DLD1 (cell line): ENCODE results near the gene MCAT.

Experiments
- in situ Hi-C: cut with HindIII; loops from 2 replicates; pipeline ENCODE4 v1.10.0; 2017; ENCODE audit warnings: low sequenced_read_pairs

The MCAT gene

DNA sequence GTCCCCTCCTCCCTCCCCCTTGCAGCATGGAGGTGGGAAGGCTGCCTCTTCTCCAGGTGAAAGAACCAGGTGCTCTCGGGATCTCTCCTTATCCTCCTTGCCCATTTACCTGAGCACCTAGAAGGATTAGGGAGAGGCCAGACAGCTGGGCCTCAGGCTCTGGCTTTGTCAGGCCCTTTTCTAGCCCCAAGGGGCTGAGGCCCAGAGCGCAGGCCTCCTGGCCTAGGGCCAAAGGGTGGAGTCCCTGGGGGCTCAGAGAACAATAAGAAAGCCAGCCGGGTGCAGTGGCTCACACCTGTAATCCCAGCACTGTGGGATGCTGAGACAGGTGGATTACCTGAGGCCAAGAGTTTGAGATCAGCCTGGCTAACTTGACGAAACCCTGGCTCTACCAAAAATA, 48.6 kb downstream of the MCAT start:
- in situ Hi-C loops = no loop called here

DNA sequence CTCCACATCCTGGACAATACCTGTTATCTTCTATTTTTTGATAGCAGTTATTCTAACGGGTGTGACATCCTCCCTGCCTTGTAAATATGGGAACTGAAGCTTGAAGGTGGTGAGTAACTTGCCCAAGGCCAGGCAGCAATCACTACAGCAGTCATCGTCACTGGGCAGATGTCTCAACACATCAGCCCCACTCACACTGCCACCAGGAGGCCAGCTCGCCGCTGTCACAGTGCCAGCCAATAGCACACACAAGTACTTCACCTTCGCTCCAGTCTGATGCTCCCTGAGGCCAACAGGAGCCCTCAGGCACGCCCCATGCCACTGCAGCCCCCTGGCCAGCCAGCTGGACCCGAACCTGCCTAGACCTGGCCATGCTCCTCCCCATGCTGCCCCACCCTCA, 49.1 kb downstream of the MCAT start:
- in situ Hi-C loops = no loop called here

GRCh38 chr22:43092085-43092484, 51.1 kb downstream of the MCAT start:
- in situ Hi-C loops = no loop called here

DNA sequence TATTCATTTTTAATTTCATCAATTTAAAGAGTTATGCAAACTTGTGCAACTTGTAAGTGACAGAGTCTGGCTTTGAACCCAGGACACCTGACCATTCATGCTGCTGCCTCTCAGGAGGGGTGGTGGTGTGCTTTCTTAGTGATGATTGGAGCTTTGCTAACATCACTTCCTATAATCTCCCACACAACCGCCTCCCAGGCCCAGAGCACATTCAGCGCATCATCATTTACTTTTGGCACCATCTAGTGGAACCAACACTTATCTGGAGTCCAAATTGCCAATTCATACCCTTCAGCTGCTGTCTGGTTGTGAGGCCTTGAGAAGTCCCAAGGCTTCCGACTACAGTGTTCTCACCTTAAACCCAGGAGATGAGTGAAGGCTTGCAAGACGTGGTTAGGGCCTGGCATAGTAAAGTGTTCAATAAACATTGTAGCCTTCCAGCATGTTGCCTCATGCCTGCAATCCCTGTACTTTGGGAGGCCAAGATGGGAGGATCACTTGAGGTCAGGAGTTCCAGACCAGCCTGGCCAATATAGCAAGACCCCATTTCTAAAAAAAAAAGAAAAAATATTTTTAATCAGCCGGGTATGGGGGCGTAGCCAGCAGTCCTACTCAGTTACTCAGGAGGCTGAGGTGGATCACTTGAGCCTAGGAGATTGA, 52.9 kb downstream of the MCAT start:
- in situ Hi-C loops = no loop called here

DNA sequence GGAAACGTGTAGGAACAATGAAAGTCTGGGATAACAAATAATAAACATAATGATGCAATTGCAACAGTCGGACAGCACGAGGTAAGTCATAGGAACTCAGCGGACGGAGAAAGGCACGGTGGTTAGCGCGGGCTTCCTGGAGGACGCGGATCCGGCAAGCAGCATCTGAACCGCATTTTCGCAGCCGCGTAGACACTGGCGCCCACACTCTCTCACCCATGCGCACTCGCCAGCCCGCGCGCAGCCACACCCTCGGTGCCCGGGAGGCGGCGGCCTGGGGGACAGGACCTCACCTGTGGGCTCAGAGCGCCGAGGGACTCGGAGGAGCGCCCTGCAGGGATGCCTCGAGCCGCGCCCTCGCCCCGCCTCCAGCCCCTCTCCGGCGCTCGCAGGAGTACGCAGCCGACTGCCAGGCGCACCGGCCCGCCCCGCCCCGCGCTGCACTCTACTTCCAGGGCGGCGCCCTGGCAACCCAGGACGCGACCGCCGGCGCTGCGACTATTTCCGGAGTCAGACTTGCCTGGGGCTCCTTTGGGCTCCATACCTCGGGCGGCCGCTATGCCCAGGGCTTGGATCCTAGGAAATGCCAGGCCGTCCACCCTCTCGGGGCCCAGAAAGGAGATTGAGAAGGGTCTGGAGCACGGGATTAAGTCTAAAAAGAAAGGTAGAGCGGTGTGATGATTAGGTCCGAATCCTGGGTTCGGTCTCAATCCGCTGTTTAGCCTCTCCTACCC, 54.0 kb downstream of the MCAT start, which contains the start of gene TTLL1:
Gene TTLL1 (minus strand): TSS at position 408 of the 734 bp plus-strand sequence. CDS start 13,805 bp downstream, outside the sequence.
- in situ Hi-C loops = no loop called here

DNA sequence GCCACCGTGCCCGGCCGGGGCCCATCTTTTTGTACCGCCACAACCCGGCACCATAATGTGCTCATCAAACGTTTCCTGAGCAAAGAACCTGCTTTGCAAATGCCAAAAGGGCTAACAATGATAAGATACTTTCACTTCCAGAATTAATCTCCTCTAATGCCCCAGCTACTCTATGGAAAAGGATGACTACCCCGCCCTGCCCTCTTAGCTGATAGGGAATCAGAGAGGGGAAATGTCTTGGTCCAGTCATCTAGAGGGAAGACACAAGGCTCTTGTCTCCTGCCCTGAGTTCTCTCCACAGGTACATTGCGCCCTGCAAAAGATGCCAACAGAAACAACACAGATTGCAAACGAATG, 54.6 kb downstream of the MCAT start:
- in situ Hi-C loops = no loop called here

GRCh38 chr22:43085658-43086606, 57.3 kb downstream of the MCAT start:
- in situ Hi-C loops = no loop called here
